Astrocyte (in vitro differentiated cells and primary cell): ENCODE measurements around the gene SEMA6A.

Source experiments
- CTCF ChIP-seq: IDR thresholded peaks from 2 replicates; pipeline ENCODE4 v1.5.1; 2011; ENCODE audit warnings: low read depth, mild to moderate bottlenecking, inconsistent platforms, low read length, moderate library complexity; ENCODE audit not compliant: insufficient read depth
- EZH2 ChIP-seq: IDR thresholded peaks from 2 replicates; pipeline ENCODE4 v1.6.1; 2012; ENCODE audit warnings: mild to moderate bottlenecking, low read length, inconsistent platforms; ENCODE audit not compliant: insufficient read depth

GRCh38 chr5:116566251-116566650, 8.4 kb downstream of the SEMA6A start:
- no peak for TF ChIP-seq CTCF
- TF ChIP-seq EZH2, result no peak
